Right lung (tissue), 5 donors: Measurements from ENCODE around the gene F13B. TPM values are rescaled to one million over a fixed set of nuclear protein-coding genes. Genes with fewer than 3 reads are reported as not detected.
"Not testable (repeated sequence)": the region's sequence is repeated elsewhere in the genome, so short reads cannot be mapped to it uniquely, and the experiment has no call there.

Source experiments
- DNase-seq, 2 donors: peaks; one replicate each; pipeline ENCODE4 v3.0.0-alpha.2; 2013
- polyA plus RNA-seq, 5 donors: library from polyadenylated mRNA; unstranded; fragments of 120-200 nt; gene quantifications; one replicate each; pipeline versions ENCODE4 v1.2.1 to v1.2.3, GENCODE V29; 2013; ENCODE audit warnings: inconsistent platforms in 1 of 5, low replicate concordance in 1 of 5; ENCODE audit not compliant: insufficient read length in 5 of 5, insufficient read depth in 1 of 5

Gene F13B
- polyA plus RNA-seq, 5 donors: 0.19 to 0.59 TPM; not detected in 3

DNA sequence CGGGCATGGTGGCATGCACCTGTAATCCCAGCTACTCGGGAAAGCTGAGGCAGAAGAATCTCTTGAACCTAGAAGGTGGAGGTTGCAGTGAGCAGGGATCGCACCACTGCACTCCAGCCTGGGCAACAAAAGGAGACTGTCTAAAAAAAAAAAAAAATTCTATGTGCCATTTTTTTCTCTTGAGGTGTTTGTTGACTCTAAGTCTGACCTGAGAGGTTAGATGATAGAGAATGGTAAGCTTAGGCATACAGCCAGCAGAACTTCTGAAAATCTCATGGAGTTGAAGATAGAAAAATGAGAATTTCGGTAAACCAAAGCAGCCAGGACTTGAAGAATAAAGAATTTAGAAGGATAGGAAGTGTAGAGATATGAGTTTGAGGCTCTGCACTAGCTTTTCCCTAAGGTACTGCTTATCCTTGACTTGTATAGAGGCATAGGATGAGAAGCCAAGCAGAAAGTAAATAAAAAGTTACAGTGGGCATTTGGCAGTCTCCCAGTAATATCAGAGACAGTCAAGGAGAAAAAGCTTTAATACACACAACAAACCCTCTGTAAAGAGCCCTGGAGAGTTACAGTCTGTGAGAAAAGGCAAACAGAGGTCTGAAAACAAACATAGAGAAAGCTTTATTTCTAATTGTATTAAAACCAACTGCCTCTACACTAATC lies 24.3 kb downstream of the F13B start:
- no peak for DNase-seq

GRCh38 chr1:197041486-197042353 lies 25.3 kb downstream of the F13B start:
- no peak for DNase-seq

GRCh38 chr1:197036861-197037260 lies 30.2 kb downstream of the F13B start:
- DNase-seq: no peak

- DNase-seq: not testable (repeated sequence)
These were observed 32.3 kb downstream of the F13B start for GRCh38 chr1:197034631-197035339.

GRCh38 chr1:197029749-197030148 lies 37.3 kb downstream of the F13B start:
- DNase-seq: no peak

GRCh38 chr1:197027359-197027758 lies 39.7 kb downstream of the F13B start:
- no peak for DNase-seq

DNA sequence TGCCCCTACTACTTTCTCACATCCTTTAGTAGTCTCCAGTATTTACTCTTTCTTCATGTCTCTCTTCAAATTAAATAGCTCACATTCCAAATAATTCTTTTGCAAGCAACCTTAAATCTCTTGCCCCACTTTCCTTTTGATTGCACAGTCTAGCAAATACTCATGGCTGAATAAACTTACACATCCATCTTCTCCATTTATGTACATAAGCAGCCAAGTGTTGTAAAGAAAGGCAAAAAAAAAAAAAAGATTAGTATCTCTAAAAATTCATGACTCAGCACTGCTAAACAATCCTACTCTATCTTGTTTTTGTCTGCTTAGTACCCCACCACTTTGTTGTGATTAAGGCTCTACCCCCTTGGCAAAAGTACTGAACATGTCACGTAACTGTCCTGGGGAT lies 42.6 kb downstream of the F13B start:
- no peak for DNase-seq

GRCh38 chr1:197021716-197022115 lies 45.3 kb downstream of the F13B start:
- DNase-seq: no peak

DNA sequence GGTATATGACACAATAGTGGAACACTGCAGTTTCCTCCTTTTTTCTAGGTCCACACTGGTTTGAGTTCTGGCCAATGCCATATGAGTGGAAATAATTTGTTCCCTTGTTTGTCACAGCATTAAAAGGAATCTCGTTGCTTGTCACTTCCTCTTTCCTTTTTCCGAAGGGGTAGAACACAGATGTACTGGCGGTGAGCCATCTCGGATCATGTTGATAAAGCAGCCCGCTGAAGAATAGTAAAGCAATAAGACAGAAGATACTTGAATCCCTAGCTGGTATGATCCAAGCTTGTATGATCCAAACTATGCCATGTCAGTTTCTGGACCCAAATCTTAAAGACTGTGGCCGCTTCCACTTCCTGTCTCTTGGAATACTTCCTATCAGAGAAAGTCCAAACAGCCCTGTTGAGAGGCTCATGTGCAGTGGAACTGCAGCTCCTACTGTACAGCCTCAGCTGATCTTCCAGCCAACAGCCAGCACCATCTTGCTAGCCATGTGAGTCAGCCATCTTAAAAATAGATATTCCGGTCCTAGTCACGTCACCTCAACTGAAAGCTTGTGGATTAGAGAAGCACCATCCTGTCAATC lies 49.4 kb downstream of the F13B start:
- no peak for DNase-seq

GRCh38 chr1:197016751-197017150 lies 50.3 kb downstream of the F13B start:
- DNase-seq: no peak

DNA sequence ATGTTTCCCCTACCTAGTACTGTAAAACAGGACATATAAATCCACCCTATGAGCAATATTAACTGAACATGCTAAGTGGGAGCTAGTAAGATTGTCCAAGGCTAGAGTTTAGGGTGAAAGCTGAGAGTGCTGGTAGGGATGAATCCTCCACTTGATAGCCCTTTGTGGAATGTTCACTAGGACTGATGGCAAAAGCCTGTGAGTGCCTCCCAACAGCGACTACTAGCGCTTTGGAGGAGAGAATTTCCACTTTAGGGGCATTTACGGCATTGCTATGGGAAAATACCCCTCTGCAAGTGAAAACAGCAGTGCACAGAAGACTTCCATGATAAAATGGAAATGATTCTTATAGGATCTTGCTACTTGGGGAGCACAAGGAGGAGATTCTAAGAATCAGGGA lies 53.8 kb downstream of the F13B start:
- no peak for DNase-seq

- DNase-seq: no peak
These were observed 55.4 kb downstream of the F13B start for GRCh38 chr1:197011614-197012013.

GRCh38 chr1:197008861-197009260 lies 58.2 kb downstream of the F13B start:
- DNase-seq: no peak

DNA sequence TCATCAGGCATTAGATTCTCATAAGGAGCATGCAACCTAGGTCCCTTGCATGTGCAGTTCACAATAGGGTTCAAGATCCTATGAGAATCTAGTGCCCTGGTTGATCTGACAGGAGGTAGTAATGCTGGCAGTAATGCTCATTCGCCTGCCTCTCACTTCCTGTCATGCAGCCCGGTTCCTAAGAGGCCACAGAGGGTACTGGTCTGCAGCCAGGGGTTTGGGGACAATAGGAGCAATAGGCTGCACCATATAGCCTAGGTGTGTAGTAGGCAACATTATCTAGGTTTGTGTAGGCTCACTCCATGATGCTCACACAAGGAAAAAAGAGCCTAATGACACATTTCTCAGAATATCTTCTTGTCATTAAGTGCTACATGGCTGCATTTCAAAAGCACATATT lies 63.9 kb downstream of the F13B start:
- DNase-seq: no peak

DNA sequence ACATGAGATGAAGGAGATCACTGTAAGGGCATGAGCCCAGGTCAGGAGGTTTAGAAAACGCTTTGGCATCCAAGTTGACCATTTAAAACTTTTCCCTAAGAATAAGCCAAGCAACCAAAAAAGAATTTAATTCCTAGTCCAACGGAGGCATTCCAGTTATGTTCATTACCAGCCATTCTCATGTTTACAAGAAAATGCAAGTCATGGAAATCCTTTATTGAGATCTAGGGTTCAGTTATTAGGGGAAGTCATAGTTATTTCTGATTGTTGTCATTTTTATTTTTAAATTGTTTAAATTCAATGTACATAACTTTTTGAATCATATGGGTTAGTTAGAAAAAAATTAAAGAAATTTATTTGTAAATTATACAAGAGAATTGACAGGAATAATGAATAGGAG lies 65.2 kb downstream of the F13B start:
- no peak for DNase-seq

- no peak for DNase-seq
These were observed 69.6 kb downstream of the F13B start for GRCh38 chr1:196997423-196997822.

GRCh38 chr1:196993916-196994315 lies 73.1 kb downstream of the F13B start:
- DNase-seq: no peak

DNA sequence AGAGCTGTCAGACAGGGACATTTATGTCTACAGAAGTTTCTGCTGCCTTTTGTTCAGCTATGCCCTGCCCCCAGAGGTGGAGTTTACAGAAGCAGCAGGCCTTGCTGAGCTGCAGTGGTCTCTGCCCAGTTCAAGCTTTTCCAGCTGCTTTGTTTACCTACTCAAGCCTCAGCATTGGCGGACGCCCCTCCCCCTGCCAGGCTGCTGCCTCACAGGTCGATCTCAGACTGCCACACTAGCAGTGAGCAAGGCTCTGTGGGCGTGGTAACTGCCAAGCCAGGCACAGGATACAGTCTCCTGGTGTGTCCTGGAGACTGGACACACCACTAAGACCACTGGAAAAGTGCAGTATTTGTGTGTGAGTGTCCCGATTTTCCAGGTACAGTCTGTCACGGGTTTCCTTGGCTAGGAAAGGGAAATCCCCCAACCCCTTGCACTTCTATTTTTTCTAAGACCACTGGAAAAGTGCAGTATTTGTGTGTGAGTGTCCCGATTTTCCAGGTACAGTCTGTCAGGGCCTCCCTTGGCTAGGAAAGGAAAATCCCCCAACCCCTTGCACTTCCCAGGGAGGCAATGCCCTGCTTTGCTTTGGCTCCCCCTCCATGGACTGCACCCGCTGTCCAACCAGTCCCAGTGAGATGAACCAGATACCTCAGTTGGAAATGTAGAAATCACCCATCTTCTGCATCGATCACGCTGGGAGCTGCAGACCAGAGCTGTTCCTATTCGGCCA lies 75.0 kb downstream of the F13B start:
- DNase-seq: peak; percentile 4 to 7
